Peyer's patch (tissue), 4 donors: ENCODE data around the gene NAT16.

Experiments used
- CTCF ChIP-seq, 6 experiments: fragments of 450-650 bp in 4 of 6; fragments of 200-600 bp in 2 of 6; sonication (generic) in 1 of 6; IDR thresholded peaks; one replicate each; pipeline ENCODE4 v1.5.1; 2017 to 2019; ENCODE audit warnings: antibody characterized with exemption in 6 of 6, mild to moderate bottlenecking in 3 of 6, moderate library complexity in 1 of 6
- POLR2A ChIP-seq, 2 donors: fragments of 450-650 bp; IDR thresholded peaks; one replicate each; pipeline ENCODE4 v1.5.1; 2017; ENCODE audit warnings: antibody characterized with exemption in 2 of 2, mild to moderate bottlenecking in 2 of 2, moderate library complexity in 2 of 2

DNA sequence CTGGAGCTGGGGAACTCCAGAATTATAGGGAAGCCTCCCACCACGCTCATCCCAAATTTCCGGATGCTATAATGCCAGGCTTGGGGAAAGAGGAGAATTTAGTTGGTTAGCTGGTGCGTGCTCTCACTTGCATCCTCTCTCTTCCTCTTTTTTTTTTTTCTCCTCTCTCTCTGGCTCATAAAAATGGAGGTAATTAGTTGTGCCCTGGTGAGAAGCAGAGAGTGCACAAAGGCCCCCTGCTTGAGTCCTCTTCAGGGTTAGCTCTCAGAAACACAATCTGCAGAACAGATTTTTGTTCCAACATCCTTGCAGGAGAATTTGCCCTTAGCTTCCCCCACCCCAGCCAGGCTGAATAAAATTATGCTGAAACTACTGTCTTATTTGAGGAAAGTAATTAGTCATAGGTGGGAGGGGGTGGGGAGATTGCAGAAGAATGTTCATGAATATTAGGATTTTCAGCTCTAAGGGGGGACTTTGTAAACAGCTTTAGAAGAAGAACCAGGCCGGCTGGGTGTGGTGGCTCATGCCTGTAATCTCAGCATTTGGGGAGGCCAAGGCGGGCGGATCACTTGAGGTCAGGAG is 45.6 kb downstream of the NAT16 start:
- no peak for TF ChIP-seq POLR2A (IDR thresholded peaks at IDR 0.05)
- TF ChIP-seq CTCF (IDR thresholded peaks at IDR 0.05): no peak
